ENCODE measurements around the gene MPZL1. TPM values are rescaled to one million over a fixed set of nuclear protein-coding genes. Genes with fewer than 3 reads are reported as not detected.

Gene MPZL1
- polyA plus RNA-seq, 3 donors, result 23.1 to 63.6 (median 61.8) TPM

DNA sequence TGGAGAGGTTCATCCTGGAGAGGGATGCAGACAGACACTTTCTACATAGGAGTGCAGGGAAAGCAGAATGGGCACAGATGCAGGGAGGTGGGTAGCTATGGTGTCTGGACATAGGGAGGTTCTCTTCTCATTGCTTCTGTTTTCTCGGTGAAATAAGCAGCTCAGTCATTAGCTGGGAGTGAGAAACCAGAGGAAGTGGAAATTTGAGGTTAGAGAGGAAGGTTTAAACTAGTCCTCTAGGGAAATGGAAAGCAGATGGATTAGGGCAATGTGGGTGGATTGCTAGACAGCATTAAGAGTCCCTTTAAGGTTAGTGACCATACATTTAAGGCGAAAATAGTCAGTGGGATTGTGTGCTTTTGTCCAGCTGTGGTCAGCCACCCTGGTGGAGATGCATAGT lies 39.6 kb downstream of the MPZL1 start:
- intact Hi-C loops (cut with micrococcal nuclease), result no loop called here
- Histone ChIP-seq H3K4me2 (replicated peaks; ENCODE audit: extremely low read depth, low read length, poor library complexity, severe bottlenecking) (no peak overlapping the region), H3K9ac (ENCODE audit: insufficient read depth, low read length, poor library complexity, severe bottlenecking) (no peak overlapping the region), H3K27me3 (ENCODE audit: control insufficient read depth in 2 of 2, insufficient read depth in 2 of 2, low read length in 2 of 2) (no peaks in the 10 kb centered on the region), H3K36me3 (replicated peaks in 1 of 2; ENCODE audit: control insufficient read depth in 1 of 2, insufficient read depth in 2 of 2, low read length in 2 of 2) (peaks cover 3 to 11% of the 10 kb centered on the region in 2 donors), H3K4me3 (replicated peaks in 1 of 3; ENCODE audit: low read depth in 2 of 3, low read length in 3 of 3) (no peak overlapping the region), H2AFZ (ENCODE audit: insufficient read depth, low read depth, low read length, poor library complexity, severe bottlenecking) (no peak overlapping the region), H3K9me3 (replicated peaks in 1 of 2; ENCODE audit: control insufficient read depth in 1 of 2, insufficient read depth in 1 of 2, low read length in 2 of 2) (no peaks in the 10 kb centered on the region), H4K20me1 (ENCODE audit: insufficient read depth, low read length) (peaks cover 48% of the 10 kb centered on the region), H3K27ac (ENCODE audit: low read depth in 1 of 2, low read length in 2 of 2) (no peak overlapping the region), H3K79me2 (ENCODE audit: insufficient read depth, low read length) (peaks cover 38% of the 10 kb centered on the region), H3K4me1 (ENCODE audit: control insufficient read depth in 1 of 2, insufficient read depth in 2 of 2, low read length in 2 of 2) (peaks cover 18 to 37% of the 10 kb centered on the region in 2 donors)
- no peaks in the 10 kb centered on the region for H3K27me3 Mint-ChIP-seq (ENCODE audit: low read depth in 3 of 3)
- H3K9me3 Mint-ChIP-seq, result no peaks in the 10 kb centered on the region
- no peak overlapping the region for H3K4me3 Mint-ChIP-seq
- TF ChIP-seq CTCF (IDR thresholded peaks at IDR 0.05), result no peak
- DNase-seq, result peak in 2 of 3 donors; percentile 11 to 12
- 43% methylated on average over 2 of the region's 2 CpGs for WGBS (ENCODE audit: insufficient coverage)
- H3K27ac Mint-ChIP-seq, result peak overlapping the region in 1 of 7 donors; percentile 11
- H3K4me1 Mint-ChIP-seq, result peaks cover 45% of the 10 kb centered on the region
- H3K36me3 Mint-ChIP-seq, result peaks cover 10 to 12% of the 10 kb centered on the region in 2 donors

DNA sequence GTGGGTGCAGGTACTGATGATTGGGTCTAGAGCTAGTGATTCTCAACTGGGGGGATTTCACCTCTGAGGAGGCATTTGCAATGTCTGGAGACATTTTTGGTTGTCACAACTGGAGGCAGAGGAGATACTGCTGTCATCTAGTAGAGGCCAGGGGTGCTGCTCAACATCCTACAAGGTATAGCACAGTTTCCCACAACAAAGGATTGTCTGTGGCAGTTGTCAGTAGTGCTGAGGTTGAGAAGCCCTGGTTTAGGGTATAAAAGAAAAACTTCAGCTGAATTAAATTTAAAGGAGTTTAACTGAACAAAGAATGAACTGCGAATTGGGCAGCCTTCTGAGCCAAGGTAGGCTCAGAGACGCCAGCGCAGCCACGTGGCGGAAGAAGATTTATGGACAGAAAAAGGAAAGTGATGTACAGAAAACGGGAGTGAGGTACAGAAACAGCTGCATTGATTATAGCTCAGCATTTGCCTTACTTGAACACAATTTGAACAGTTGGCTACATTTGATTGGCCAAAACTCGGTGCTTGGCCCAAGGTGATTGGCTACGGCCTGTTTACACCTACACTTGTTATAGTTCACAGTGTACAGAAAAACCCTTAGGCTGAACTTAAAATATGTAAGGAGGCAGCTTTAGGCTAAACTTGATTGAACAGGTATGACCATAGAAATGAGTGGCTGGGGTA lies 40.4 kb downstream of the MPZL1 start:
- no peak overlapping the region for H3K4me3 ChIP-seq (replicated peaks in 1 of 3; ENCODE audit: low read depth in 2 of 3, low read length in 3 of 3)
- H3K79me2 ChIP-seq (ENCODE audit: insufficient read depth, low read length), result peaks cover 38% of the 10 kb centered on the region
- Mint-ChIP-seq H3K27ac (peak overlapping the region in 2 of 7 donors; percentile 26 to 78), H3K4me1 (peaks cover 42% of the 10 kb centered on the region), H3K36me3 (peaks cover 10 to 14% of the 10 kb centered on the region in 2 donors), H3K4me3 (no peak overlapping the region), H3K9me3 (no peaks in the 10 kb centered on the region), H3K27me3 (ENCODE audit: low read depth in 3 of 3) (no peaks in the 10 kb centered on the region)
- no peak overlapping the region for H2AFZ ChIP-seq (ENCODE audit: insufficient read depth, low read depth, low read length, poor library complexity, severe bottlenecking)
- DNase-seq, result no peak
- intact Hi-C loops (cut with micrococcal nuclease), result no loop called here
- H3K36me3 ChIP-seq (replicated peaks in 1 of 2; ENCODE audit: control insufficient read depth in 1 of 2, insufficient read depth in 2 of 2, low read length in 2 of 2), result peaks cover 3 to 12% of the 10 kb centered on the region in 2 donors
- no peak for TF ChIP-seq CTCF (IDR thresholded peaks at IDR 0.05)
- no peak overlapping the region for H3K9ac ChIP-seq (ENCODE audit: insufficient read depth, low read length, poor library complexity, severe bottlenecking)
- H3K27me3 ChIP-seq (ENCODE audit: control insufficient read depth in 2 of 2, insufficient read depth in 2 of 2, low read length in 2 of 2), result no peaks in the 10 kb centered on the region
- H3K27ac ChIP-seq (ENCODE audit: low read depth in 1 of 2, low read length in 2 of 2), result no peak overlapping the region
- H3K4me2 ChIP-seq (replicated peaks; ENCODE audit: extremely low read depth, low read length, poor library complexity, severe bottlenecking), result no peak overlapping the region
- H3K4me1 ChIP-seq (ENCODE audit: control insufficient read depth in 1 of 2, insufficient read depth in 2 of 2, low read length in 2 of 2), result peaks cover 17 to 43% of the 10 kb centered on the region in 2 donors
- WGBS (ENCODE audit: insufficient coverage), result 92% methylated on average over 6 of the region's 8 CpGs
- H4K20me1 ChIP-seq (ENCODE audit: insufficient read depth, low read length), result peaks cover 42% of the 10 kb centered on the region
- H3K9me3 ChIP-seq (replicated peaks in 1 of 2; ENCODE audit: control insufficient read depth in 1 of 2, insufficient read depth in 1 of 2, low read length in 2 of 2), result no peaks in the 10 kb centered on the region
